DMS79 treated with DMSO at 0.1 percent for 48 hours (cell line): ENCODE measurements around the gene MYL9.

Source experiments
- DNase-seq: peaks from one replicate; lab custom pipeline; 2025; lab: John Stamatoyannopoulos, UW

The MYL9 gene

GRCh38 chr20:36584018-36584481, 42.7 kb downstream of the MYL9 start:
- DNase-seq, result no peak

- peak; percentile 40 for DNase-seq
Measured at GRCh38 chr20:36585410-36586125, 44.2 kb downstream of the MYL9 start.

DNA sequence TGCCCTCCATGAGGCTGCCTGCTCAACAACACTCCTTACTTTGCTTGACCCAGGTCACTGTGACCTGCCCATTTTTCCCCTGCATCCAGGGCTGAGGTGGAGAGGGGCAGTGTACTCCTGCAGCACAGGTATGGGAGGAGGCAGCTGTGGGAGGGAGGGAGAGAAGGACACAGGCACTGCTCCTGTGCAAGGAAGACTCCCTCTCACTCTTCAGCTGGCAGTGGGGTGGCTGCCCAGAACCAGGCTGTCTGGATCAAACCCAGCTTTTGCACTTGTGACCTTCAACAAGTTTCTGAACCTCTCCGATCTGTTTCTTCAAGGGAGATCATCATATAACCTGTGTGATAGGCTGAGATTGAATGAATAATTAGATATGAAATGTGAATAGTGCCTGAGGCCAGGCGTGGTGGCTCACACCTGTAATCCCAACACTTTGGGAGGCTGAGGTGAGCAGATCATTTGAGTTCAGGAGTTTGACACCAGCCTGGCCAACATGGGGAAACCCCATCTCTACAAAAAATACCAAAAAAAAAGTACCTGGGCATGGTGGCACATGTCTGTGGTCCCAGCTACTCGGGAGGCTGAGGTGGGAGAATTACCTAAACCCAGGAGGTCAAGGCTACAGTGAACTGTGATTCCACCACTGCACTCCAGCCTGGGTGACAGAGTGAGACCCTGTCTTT, 46.2 kb downstream of the MYL9 start:
- no peak for DNase-seq

DNA sequence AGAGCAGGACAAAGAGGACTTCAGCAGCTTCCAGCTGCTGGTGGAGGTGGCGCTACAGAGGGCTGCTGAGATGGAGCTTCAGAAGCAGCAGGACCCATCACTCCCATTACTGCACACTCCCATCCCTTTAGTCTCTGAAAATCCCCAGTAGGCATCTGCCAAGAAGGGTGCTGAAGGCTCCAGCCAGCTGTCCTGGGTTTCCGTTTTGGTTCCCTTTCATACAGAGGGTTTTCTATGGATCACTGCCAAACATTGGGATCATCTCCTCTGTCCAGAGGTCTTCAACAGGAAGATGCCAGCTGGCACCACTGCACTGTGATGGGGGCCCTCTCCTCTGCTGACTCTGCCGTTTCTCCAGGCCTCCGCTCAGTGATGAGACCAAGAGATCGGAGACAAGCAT, 50.0 kb downstream of the MYL9 start:
- no peak for DNase-seq

- DNase-seq, result no peak
Measured at GRCh38 chr20:36591854-36592641, 50.7 kb downstream of the MYL9 start.

GRCh38 chr20:36593347-36593929, 52.1 kb downstream of the MYL9 start:
- no peak for DNase-seq

DNA sequence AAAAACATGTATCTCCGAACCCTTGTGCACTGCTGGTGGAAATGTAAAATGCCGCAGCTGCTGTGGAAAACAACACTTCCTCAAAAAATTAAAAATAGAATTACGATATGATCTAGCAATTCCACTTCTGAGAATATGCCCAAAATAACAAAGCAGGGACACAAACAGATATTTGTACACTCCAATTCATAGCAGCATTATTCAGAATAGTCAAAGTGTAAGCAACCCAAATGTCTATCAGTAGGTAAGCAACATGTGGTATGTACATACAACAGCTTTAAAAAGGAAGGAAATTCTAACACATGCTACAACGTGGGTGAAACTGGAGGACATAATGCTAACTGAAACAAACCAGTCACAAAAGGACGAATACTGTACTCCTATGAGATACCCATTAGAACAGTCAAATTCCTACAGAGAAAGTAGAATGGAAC, 58.6 kb downstream of the MYL9 start:
- no peak for DNase-seq
